ENCODE data around the gene OR2G6. TPM values are rescaled to one million over a fixed set of nuclear protein-coding genes. Genes with fewer than 3 reads are reported as not detected.
"Not testable (repeated sequence)": the region's sequence is repeated elsewhere in the genome, so short reads cannot be mapped to it uniquely, and the experiment has no call there.

OR2G6 gene
- polyA plus RNA-seq, 1 donor = 0.03 TPM

GRCh38 chr1:248574657-248575056 lies 66.8 kb downstream of the OR2G6 start, which contains the start of gene OR2T34:
OR2T34 (minus strand) TSS chr1:248574757; CDS start chr1:248574757, 0 bp downstream.
- DNase-seq = not testable (repeated sequence)

- no peak for DNase-seq
These were observed 68.5 kb downstream of the OR2G6 start for GRCh38 chr1:248576260-248576980.

Other genes with a start within 250 kb of the OR2G6 start
- gene OR2T33, start 230.1 kb upstream of the OR2G6 start, polyA plus RNA-seq (ENCODE audit: insufficient read length) = not detected
- gene OR2T12, start 204.6 kb upstream of the OR2G6 start, polyA plus RNA-seq (ENCODE audit: insufficient read length) = 0.07 TPM
- gene OR2M7, start 183.5 kb upstream of the OR2G6 start, polyA plus RNA-seq (ENCODE audit: insufficient read length) = not detected
- not detected for gene OR14C36, start 159.3 kb upstream of the OR2G6 start, polyA plus RNA-seq (ENCODE audit: insufficient read length)
- gene OR2T4, start 146.4 kb upstream of the OR2G6 start, polyA plus RNA-seq (ENCODE audit: insufficient read length) = not detected
- gene OR2T6, start 132.3 kb upstream of the OR2G6 start, polyA plus RNA-seq (ENCODE audit: insufficient read length) = not detected
- gene OR2T1, start 105.0 kb upstream of the OR2G6 start, polyA plus RNA-seq (ENCODE audit: insufficient read length) = not detected
- gene OR2T2, start 62.4 kb upstream of the OR2G6 start, polyA plus RNA-seq (ENCODE audit: insufficient read length) = not detected
- gene OR2T3, start 34.7 kb upstream of the OR2G6 start, polyA plus RNA-seq (ENCODE audit: insufficient read length) = not detected
- gene OR2T5, start 19.5 kb upstream of the OR2G6 start, polyA plus RNA-seq (ENCODE audit: insufficient read length) = not detected
- gene OR2T29, start 54.7 kb downstream of the OR2G6 start, polyA plus RNA-seq (ENCODE audit: insufficient read length) = not detected
- gene OR2T34, start 66.7 kb downstream of the OR2G6 start, polyA plus RNA-seq (ENCODE audit: insufficient read length) = not detected
- gene OR2T10, start 89.6 kb downstream of the OR2G6 start, polyA plus RNA-seq (ENCODE audit: insufficient read length) = 0.05 TPM
- not detected for gene OR2T11, start 127.0 kb downstream of the OR2G6 start, polyA plus RNA-seq (ENCODE audit: insufficient read length)
- not detected for gene OR2T35, start 137.2 kb downstream of the OR2G6 start, polyA plus RNA-seq (ENCODE audit: insufficient read length)
- gene OR2T27, start 147.5 kb downstream of the OR2G6 start, polyA plus RNA-seq (ENCODE audit: insufficient read length) = not detected
- not detected for gene OR14I1, start 194.7 kb downstream of the OR2G6 start, polyA plus RNA-seq (ENCODE audit: insufficient read length)
- gene LYPD8, start 247.7 kb downstream of the OR2G6 start, polyA plus RNA-seq (ENCODE audit: insufficient read length) = not detected